GM23248 (cell line): ENCODE results near the gene MBP. TPM values are rescaled to one million over a fixed set of nuclear protein-coding genes. Genes with fewer than 3 reads are reported as not detected.

ENCODE experiments used
- DNase-seq: peaks from one replicate; pipeline ENCODE4 v3.0.0-alpha.2; 2015
- H2AFZ ChIP-seq: fragments of 200-600 bp; sonication (generic); 2 replicates; pipeline ENCODE4 v1.6.1; 2016; ENCODE audit warnings: antibody characterized with exemption
- H3F3A ChIP-seq: fragments of 200-600 bp; sonication (generic); 2 replicates; pipeline ENCODE4 v1.6.1; 2016; ENCODE audit warnings: mild to moderate bottlenecking, antibody characterized with exemption, mixed run types; ENCODE audit not compliant: insufficient read depth
- H3K27ac ChIP-seq: fragments of 200-600 bp; sonication (generic); 2 replicates; pipeline ENCODE4 v1.5.1; 2016; ENCODE audit warnings: mild to moderate bottlenecking
- H3K27me3 ChIP-seq: fragments of 200-600 bp; sonication (generic); replicated peaks from 2 replicates; pipeline ENCODE4 v1.6.1; 2016; ENCODE audit warnings: mild to moderate bottlenecking; ENCODE audit not compliant: insufficient read depth
- H3K36me3 ChIP-seq: fragments of 200-600 bp; sonication (generic); 2 replicates; pipeline ENCODE4 v1.6.1; 2016; ENCODE audit warnings: low read depth, mild to moderate bottlenecking
- H3K4me1 ChIP-seq: fragments of 200-600 bp; sonication (generic); 2 replicates; pipeline ENCODE4 v1.6.1; 2016; ENCODE audit warnings: mild to moderate bottlenecking; ENCODE audit not compliant: insufficient read depth
- H3K4me2 ChIP-seq: fragments of 200-600 bp; sonication (generic); one replicate; pipeline ENCODE4 v1.6.1; 2016; ENCODE audit warnings: mild to moderate bottlenecking; ENCODE audit not compliant: unreplicated experiment
- H3K4me3 ChIP-seq: fragments of 200-600 bp; sonication (generic); 2 replicates; pipeline ENCODE4 v1.5.1; 2016; ENCODE audit warnings: mild to moderate bottlenecking
- H3K79me2 ChIP-seq: fragments of 200-600 bp; sonication (generic); 2 replicates; pipeline ENCODE4 v1.6.1; 2016; ENCODE audit warnings: mild to moderate bottlenecking; ENCODE audit not compliant: insufficient read depth
- H3K9ac ChIP-seq: fragments of 200-600 bp; sonication (generic); 2 replicates; pipeline ENCODE4 v1.6.1; 2016; ENCODE audit warnings: mild to moderate bottlenecking
- H3K9me2 ChIP-seq: fragments of 200-600 bp; sonication (generic); 2 replicates; pipeline ENCODE4 v1.6.1; 2016; ENCODE audit warnings: mixed run types, mild to moderate bottlenecking, moderate library complexity; ENCODE audit not compliant: insufficient read depth
- H3K9me3 ChIP-seq: fragments of 200-600 bp; sonication (generic); one replicate; pipeline ENCODE4 v1.6.1; 2017; ENCODE audit warnings: low read depth
- H4K20me1 ChIP-seq: fragments of 200-600 bp; sonication (generic); 2 replicates; pipeline ENCODE4 v1.6.0; 2016; ENCODE audit not compliant: insufficient read depth
- EZH2 ChIP-seq: fragments of 200-600 bp; sonication (generic); IDR thresholded peaks from 2 replicates; pipeline ENCODE4 v1.6.1; 2018; ENCODE audit warnings: antibody characterized with exemption, mild to moderate bottlenecking; ENCODE audit not compliant: insufficient read depth, poor library complexity, severe bottlenecking
- EZH2phosphoT487 ChIP-seq: fragments of 200-600 bp; sonication (generic); IDR thresholded peaks from 2 replicates; pipeline ENCODE4 v1.6.1; 2018; ENCODE audit warnings: antibody characterized with exemption, moderate library complexity, mild to moderate bottlenecking, low read depth; ENCODE audit not compliant: insufficient read depth
- WGBS, 2 experiments: methylation state at CpG; one replicate each; pipeline ENCODE4 v1.1.6; 2015 to 2017; ENCODE audit warnings: low lambda C conversion rate in 2 of 2, low coverage in 1 of 2; ENCODE audit errors: missing lambda C conversion rate in 2 of 2; 5-methylcytosine and 5-hydroxymethylcytosine counted together
- in situ Hi-C: fragments of 300-500 bp; cut with MboI; formaldehyde crosslinking; loops from 2 replicates; pipeline ENCODE4 v1.15.0; 2020
- polyA plus RNA-seq: library from polyadenylated mRNA; unstranded; fragments of >200 nt; fragmentation: Nextera tagmentation; extraction: Ambion mirVana; gene quantifications from 2 replicates; pipeline ENCODE4 v1.2.1, GENCODE V29; 2016
- total RNA-seq: library from RNA; depleted of rRNA; stranded (reverse); fragments of >200 nt; shearing (Covaris generic); gene quantifications from 2 replicates; pipeline ENCODE4 v1.2.3, GENCODE V29; 2014

MBP gene
- total and polyA plus RNA-seq, 2 experiments from 2014 or later, result 2.2 to 2.9 TPM

- in situ Hi-C loops, result no loop called here
- Histone ChIP-seq H3K4me2 (no peak overlapping the region), H4K20me1 (no peaks in the 10 kb centered on the region), H3K9me3 (no peaks in the 10 kb centered on the region), H2AFZ (no peak overlapping the region), H3K9me2 (no peaks in the 10 kb centered on the region), H3K4me3 (no peak overlapping the region), H3K4me1 (no peaks in the 10 kb centered on the region), H3F3A (no peaks in the 10 kb centered on the region), H3K36me3 (peaks cover 20% of the 10 kb centered on the region; the same call in 1 of the 2 replicates), H3K27me3 (no peaks in the 10 kb centered on the region), H3K9ac (no peak overlapping the region), H3K27ac (no peak overlapping the region), H3K79me2 (peaks cover 20% of the 10 kb centered on the region)
- WGBS, 2 experiments, result 76 to 80% methylated on average over 16 of the region's 16 CpGs
- no peak for TF ChIP-seq EZH2phosphoT487
- no peak for DNase-seq
Measured at GRCh38 chr18:76958692-76959341, 173.8 kb downstream of the MBP start.

GRCh38 chr18:76957384-76958355 lies 174.9 kb downstream of the MBP start:
- H3K4me1 ChIP-seq, result no peaks in the 10 kb centered on the region
- DNase-seq, result no peak
- H3F3A ChIP-seq, result no peaks in the 10 kb centered on the region
- no peak overlapping the region for H3K27ac ChIP-seq
- WGBS, 2 experiments, result 90 to 91% methylated on average over 18 of the region's 18 CpGs
- H3K27me3 ChIP-seq, result no peaks in the 10 kb centered on the region
- no peaks in the 10 kb centered on the region for H3K9me2 ChIP-seq
- in situ Hi-C loops, result no loop called here
- no peak overlapping the region for H3K4me3 ChIP-seq
- TF ChIP-seq EZH2phosphoT487, result no peak
- no peak for TF ChIP-seq EZH2
- no peaks in the 10 kb centered on the region for H3K9me3 ChIP-seq
- peaks cover 17% of the 10 kb centered on the region; the same call in 1 of the 2 replicates for H3K36me3 ChIP-seq
- no peak overlapping the region for H2AFZ ChIP-seq
- H3K79me2 ChIP-seq, result peaks cover 9% of the 10 kb centered on the region; the same call in 1 of the 2 replicates
- H3K9ac ChIP-seq, result no peak overlapping the region
- H4K20me1 ChIP-seq, result no peaks in the 10 kb centered on the region
- H3K4me2 ChIP-seq, result no peak overlapping the region

GRCh38 chr18:76956648-76957047 lies 175.9 kb downstream of the MBP start:
- H3K36me3 ChIP-seq, result peaks cover 9% of the 10 kb centered on the region; the same call in 1 of the 2 replicates
- H3K79me2 ChIP-seq, result peaks cover under 1% of the 10 kb centered on the region; the same call in 1 of the 2 replicates
- DNase-seq, result no peak
- H4K20me1 ChIP-seq, result no peaks in the 10 kb centered on the region
- H3K9ac ChIP-seq, result no peak overlapping the region
- no peak overlapping the region for H2AFZ ChIP-seq
- TF ChIP-seq EZH2, result no peak
- TF ChIP-seq EZH2phosphoT487, result no peak
- H3K9me3 ChIP-seq, result no peaks in the 10 kb centered on the region
- H3K4me2 ChIP-seq, result no peak overlapping the region
- no peak overlapping the region for H3K27ac ChIP-seq
- no peaks in the 10 kb centered on the region for H3K27me3 ChIP-seq
- in situ Hi-C loops, result no loop called here
- no peak overlapping the region for H3K4me3 ChIP-seq
- H3F3A ChIP-seq, result no peaks in the 10 kb centered on the region
- H3K9me2 ChIP-seq, result no peaks in the 10 kb centered on the region
- 94 to 96% methylated on average over 11 of the region's 11 CpGs for WGBS, 2 experiments
- no peaks in the 10 kb centered on the region for H3K4me1 ChIP-seq

- TF ChIP-seq EZH2phosphoT487 (no peak), EZH2 (no peak)
- no peak overlapping the region for H3K4me3 ChIP-seq
- H3K79me2 ChIP-seq, result no peaks in the 10 kb centered on the region
- 97 to 99% methylated on average over 25 to 28 of the region's 28 CpGs for WGBS, 2 experiments
- H3K27ac ChIP-seq, result no peak overlapping the region
- H3K9ac ChIP-seq, result no peak overlapping the region
- H3K9me2 ChIP-seq, result no peaks in the 10 kb centered on the region
- no peak overlapping the region for H3K4me2 ChIP-seq
- no peaks in the 10 kb centered on the region for H3K4me1 ChIP-seq
- H3K36me3 ChIP-seq, result peaks cover 9% of the 10 kb centered on the region; the same call in 1 of the 2 replicates
- DNase-seq, result no peak
- no peaks in the 10 kb centered on the region for H3K9me3 ChIP-seq
- in situ Hi-C loops, result no loop called here
- H4K20me1 ChIP-seq, result no peaks in the 10 kb centered on the region
- H3K27me3 ChIP-seq, result no peaks in the 10 kb centered on the region
- no peaks in the 10 kb centered on the region for H3F3A ChIP-seq
- H2AFZ ChIP-seq, result no peak overlapping the region
Measured at GRCh38 chr18:76955524-76956170, 176.9 kb downstream of the MBP start.
